DOHH2 (cell line): ENCODE data around the gene WAS.
A peak's percentile ranks its signal among the peaks of the same experiment; 100 is the strongest.
"Not testable (repeated sequence)": the region's sequence is repeated elsewhere in the genome, so short reads cannot be mapped to it uniquely, and the experiment has no call there.

Experiments used
- H3F3A ChIP-seq: fragments of 200-600 bp; sonication (generic), shearing (Covaris generic); 2 replicates; pipeline ENCODE4 v1.6.0; 2016; ENCODE audit warnings: antibody characterized with exemption, mild to moderate bottlenecking; ENCODE audit not compliant: control insufficient read depth, insufficient read depth
- H3K27ac ChIP-seq: fragments of 200-600 bp; sonication (generic); 2 replicates; pipeline ENCODE4 v1.5.1; 2014; ENCODE audit warnings: low read depth, mild to moderate bottlenecking, low read length, moderate library complexity
- H3K27me3 ChIP-seq: fragments of 200-600 bp; sonication (generic); 2 replicates; pipeline ENCODE4 v1.6.1; 2014; ENCODE audit warnings: mild to moderate bottlenecking, low read length, mixed read lengths; ENCODE audit not compliant: control insufficient read depth
- H3K36me3 ChIP-seq: fragments of 200-600 bp; sonication (generic); 2 replicates; pipeline ENCODE4 v1.6.1; 2014; ENCODE audit warnings: mild to moderate bottlenecking, low read length, moderate library complexity, mixed read lengths; ENCODE audit not compliant: control insufficient read depth
- H3K4me1 ChIP-seq: fragments of 200-600 bp; sonication (generic); 2 replicates; pipeline ENCODE4 v1.6.1; 2014; ENCODE audit warnings: mild to moderate bottlenecking, low read length, mixed read lengths; ENCODE audit not compliant: control insufficient read depth
- H3K4me2 ChIP-seq: fragments of 200-600 bp; sonication (generic); 2 replicates; pipeline ENCODE4 v1.6.0; 2014; ENCODE audit warnings: mild to moderate bottlenecking, low read length, moderate library complexity
- H3K4me3 ChIP-seq: fragments of 200-600 bp; sonication (generic); 2 replicates; pipeline ENCODE4 v1.5.1; 2014; ENCODE audit warnings: mild to moderate bottlenecking, low read length, mixed read lengths
- H3K79me2 ChIP-seq: fragments of 200-600 bp; sonication (generic); 2 replicates; pipeline ENCODE4 v1.6.1; 2014; ENCODE audit warnings: mild to moderate bottlenecking, low read length, mixed read lengths; ENCODE audit not compliant: control insufficient read depth
- H3K9me2 ChIP-seq: fragments of 200-600 bp; sonication (generic); replicated peaks from 2 replicates; pipeline ENCODE4 v1.6.1; 2014; ENCODE audit warnings: mild to moderate bottlenecking, low read length, mixed read lengths; ENCODE audit not compliant: control insufficient read depth
- H3K9me3 ChIP-seq: fragments of 200-600 bp; sonication (generic); 2 replicates; pipeline ENCODE4 v1.6.1; 2014; ENCODE audit warnings: antibody characterized with exemption, low read length, mixed read lengths; ENCODE audit not compliant: control insufficient read depth, insufficient read depth
- H4K20me1 ChIP-seq: fragments of 200-600 bp; sonication (generic); 2 replicates; pipeline ENCODE4 v1.6.0; 2014; ENCODE audit warnings: low read depth, mild to moderate bottlenecking, antibody characterized with exemption, low read length, moderate library complexity; ENCODE audit not compliant: control insufficient read depth, insufficient read depth
- EZH2phosphoT487 ChIP-seq: fragments of 200-600 bp; sonication (generic); IDR thresholded peaks from 2 replicates; pipeline ENCODE4 v1.6.1; 2017; ENCODE audit warnings: borderline replicate concordance, mild to moderate bottlenecking, antibody characterized with exemption, low read length, moderate library complexity, mixed read lengths
- TF ChIP-seq, protein P1 (sequence below): fragments of 200-600 bp; sonication (generic); IDR thresholded peaks from one replicate; pipeline ENCODE4 v1.5.1; 2014; ENCODE audit warnings: antibody characterized with exemption, mild to moderate bottlenecking, low read depth, low read length; ENCODE audit not compliant: poor library complexity, severe bottlenecking

WAS gene

DNA sequence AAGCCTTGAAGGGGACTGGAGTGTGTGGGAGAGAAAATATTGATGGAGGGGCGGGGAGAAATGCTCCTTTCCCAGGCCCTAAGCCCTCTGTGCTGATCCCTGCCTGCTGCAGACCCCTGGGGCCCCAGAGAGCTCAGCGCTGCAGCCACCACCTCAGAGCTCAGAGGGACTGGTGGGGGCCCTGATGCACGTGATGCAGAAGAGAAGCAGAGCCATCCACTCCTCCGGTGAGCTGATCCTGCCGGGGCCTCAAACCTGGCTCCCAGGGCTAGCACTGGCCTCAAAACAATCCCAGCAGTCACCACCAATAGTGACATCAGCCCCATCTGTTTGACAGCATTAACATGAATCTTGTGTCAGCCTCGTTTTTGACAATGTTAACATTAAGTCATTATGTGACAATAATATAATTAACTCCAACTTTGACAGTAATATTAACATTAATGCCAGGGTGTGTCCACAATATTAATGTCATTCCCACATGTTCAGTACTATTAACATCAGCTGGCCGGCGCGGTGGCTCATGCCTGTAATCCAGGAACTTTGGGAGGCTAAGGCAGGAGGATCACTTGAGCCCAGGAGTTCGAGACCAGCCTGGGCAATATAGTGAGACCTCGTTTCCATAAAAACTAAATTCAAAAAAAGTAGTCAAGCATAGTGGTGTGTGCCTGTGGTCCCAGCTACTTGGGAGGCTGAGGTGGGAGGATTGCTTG lies 5.8 kb downstream of the WAS start:
- H3K27me3 ChIP-seq: no peaks in the 10 kb centered on the region
- H3K4me2 ChIP-seq: no peak overlapping the region
- H3K9me3 ChIP-seq: no peaks in the 10 kb centered on the region
- no peak overlapping the region for H3K27ac ChIP-seq
- peaks cover 38% of the 10 kb centered on the region for H3K36me3 ChIP-seq
- no peak for TF ChIP-seq EZH2phosphoT487
- TF ChIP-seq, protein P1, sequence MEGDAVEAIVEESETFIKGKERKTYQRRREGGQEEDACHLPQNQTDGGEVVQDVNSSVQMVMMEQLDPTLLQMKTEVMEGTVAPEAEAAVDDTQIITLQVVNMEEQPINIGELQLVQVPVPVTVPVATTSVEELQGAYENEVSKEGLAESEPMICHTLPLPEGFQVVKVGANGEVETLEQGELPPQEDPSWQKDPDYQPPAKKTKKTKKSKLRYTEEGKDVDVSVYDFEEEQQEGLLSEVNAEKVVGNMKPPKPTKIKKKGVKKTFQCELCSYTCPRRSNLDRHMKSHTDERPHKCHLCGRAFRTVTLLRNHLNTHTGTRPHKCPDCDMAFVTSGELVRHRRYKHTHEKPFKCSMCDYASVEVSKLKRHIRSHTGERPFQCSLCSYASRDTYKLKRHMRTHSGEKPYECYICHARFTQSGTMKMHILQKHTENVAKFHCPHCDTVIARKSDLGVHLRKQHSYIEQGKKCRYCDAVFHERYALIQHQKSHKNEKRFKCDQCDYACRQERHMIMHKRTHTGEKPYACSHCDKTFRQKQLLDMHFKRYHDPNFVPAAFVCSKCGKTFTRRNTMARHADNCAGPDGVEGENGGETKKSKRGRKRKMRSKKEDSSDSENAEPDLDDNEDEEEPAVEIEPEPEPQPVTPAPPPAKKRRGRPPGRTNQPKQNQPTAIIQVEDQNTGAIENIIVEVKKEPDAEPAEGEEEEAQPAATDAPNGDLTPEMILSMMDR: no peak
- no peaks in the 10 kb centered on the region for H4K20me1 ChIP-seq
- no peak overlapping the region for H3K4me3 ChIP-seq
- no peaks in the 10 kb centered on the region for H3K9me2 ChIP-seq
- H3K79me2 ChIP-seq: peaks cover 18% of the 10 kb centered on the region
- H3K4me1 ChIP-seq: peaks cover 14% of the 10 kb centered on the region
- H3F3A ChIP-seq: no peaks in the 10 kb centered on the region

DNA sequence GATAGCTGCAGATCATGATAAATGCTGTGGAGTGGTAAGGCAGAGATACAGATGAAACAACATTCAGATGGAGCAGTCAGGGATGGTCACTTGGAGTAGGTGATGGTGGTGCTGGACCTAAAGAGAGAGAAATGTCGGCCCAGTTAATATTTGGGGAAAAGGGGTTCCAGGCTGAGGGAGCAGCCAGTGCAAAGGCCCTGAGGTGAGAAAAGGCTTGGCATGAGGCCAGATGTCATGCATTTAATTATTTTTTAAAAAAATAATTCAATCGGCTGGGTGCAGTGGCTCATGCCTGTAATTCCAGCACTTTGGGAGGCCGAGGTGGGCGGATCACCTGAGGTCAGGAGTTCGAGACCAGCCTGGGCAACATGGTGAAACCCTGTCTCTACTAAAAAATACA lies 8.1 kb downstream of the WAS start:
- H3K4me2 ChIP-seq, H3K9me2 ChIP-seq, H3K4me3 ChIP-seq, H3K27me3 ChIP-seq, H3F3A ChIP-seq, H3K27ac ChIP-seq, H3K79me2 ChIP-seq, H3K9me3 ChIP-seq, H4K20me1 ChIP-seq: not testable (repeated sequence)
- H3K4me1 ChIP-seq: peaks cover 12% of the 10 kb centered on the region
- peaks cover 17% of the 10 kb centered on the region for H3K36me3 ChIP-seq

DNA sequence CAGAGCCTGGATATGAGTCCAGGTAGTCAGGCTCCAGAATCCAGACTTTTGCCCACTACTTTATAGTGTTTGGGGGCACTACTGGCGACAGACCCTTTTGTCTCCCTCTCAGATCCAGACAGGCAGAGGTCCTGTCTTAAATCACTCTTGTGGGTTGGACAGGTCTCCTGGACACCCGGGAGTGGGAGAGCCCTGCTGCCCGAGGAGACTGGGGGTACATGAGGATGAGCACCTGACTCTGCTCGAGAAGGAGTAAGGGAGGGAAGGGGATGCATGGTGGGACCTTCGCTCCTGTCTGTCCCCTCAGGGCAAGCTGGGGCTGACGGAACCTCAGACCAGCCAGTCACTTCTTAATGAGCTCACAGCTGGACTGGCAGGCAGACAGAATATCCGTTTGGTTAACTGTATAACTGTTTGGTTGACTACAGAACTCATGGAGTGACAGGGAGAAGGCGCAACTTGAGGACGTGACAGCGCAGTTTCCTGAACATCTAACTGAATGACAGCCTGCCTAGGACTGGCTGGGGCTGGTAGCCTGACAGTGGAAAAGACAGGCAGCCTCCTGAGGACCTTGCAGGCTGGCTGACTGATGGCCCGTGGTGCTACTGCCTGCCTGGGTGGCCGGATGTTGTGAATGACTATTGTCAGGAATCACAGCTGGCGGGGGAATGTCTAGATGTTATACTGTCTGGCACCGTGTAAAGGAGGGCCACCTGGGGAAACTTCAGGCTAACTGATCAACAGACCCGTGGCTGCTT lies 11.4 kb downstream of the WAS start:
- no peaks in the 10 kb centered on the region for H4K20me1 ChIP-seq
- peaks cover 31% of the 10 kb centered on the region for H3K79me2 ChIP-seq
- no peaks in the 10 kb centered on the region for H3K9me2 ChIP-seq
- H3F3A ChIP-seq: no peaks in the 10 kb centered on the region
- TF ChIP-seq EZH2phosphoT487: no peak
- TF ChIP-seq, protein P1: no peak
- H3K4me2 ChIP-seq: peak overlapping the region; percentile 95
- H3K27ac ChIP-seq: no peak overlapping the region
- peak overlapping the region; percentile 84 for H3K4me3 ChIP-seq
- peaks cover 19% of the 10 kb centered on the region for H3K36me3 ChIP-seq
- no peaks in the 10 kb centered on the region for H3K9me3 ChIP-seq
- no peaks in the 10 kb centered on the region for H3K27me3 ChIP-seq
- peaks cover 22% of the 10 kb centered on the region for H3K4me1 ChIP-seq

DNA sequence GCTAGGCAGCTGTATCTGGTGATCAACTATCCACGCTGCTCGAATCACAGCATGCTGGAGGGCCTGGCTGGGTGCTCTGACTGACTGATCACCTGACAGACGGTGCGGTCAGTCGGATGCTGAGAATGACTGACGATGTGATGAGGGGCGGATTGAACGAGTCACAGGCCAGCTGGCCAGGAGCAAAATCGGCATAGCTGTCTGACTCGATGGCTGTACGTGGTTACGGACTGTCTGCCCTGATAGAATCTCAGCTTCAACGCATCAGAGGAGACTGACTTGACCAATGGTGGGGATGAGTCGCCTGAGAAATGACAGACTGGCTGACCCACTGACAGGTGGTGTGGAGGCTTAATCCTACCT lies 11.9 kb downstream of the WAS start:
- no peaks in the 10 kb centered on the region for H3K27me3 ChIP-seq
- H3F3A ChIP-seq: no peaks in the 10 kb centered on the region
- no peaks in the 10 kb centered on the region for H3K9me3 ChIP-seq
- peaks cover 24% of the 10 kb centered on the region for H3K36me3 ChIP-seq
- H3K4me3 ChIP-seq: peak overlapping the region; percentile 84
- H4K20me1 ChIP-seq: no peaks in the 10 kb centered on the region
- peaks cover 36% of the 10 kb centered on the region for H3K79me2 ChIP-seq
- peak overlapping the region; percentile 95 for H3K4me2 ChIP-seq
- H3K4me1 ChIP-seq: peaks cover 22% of the 10 kb centered on the region
- no peak for TF ChIP-seq EZH2phosphoT487
- TF ChIP-seq, protein P1: no peak
- 0 out of 2 replicates have a peak overlapping the region, but pooled peaks have one; percentile 73 for H3K27ac ChIP-seq
- H3K9me2 ChIP-seq: no peaks in the 10 kb centered on the region
